GM08714 (cell line): ENCODE measurements around the gene SYNPO2.

Source experiments
- H3K4me3 ChIP-seq: fragments of 200-500 bp; sonication (Bioruptor generic); 2 replicates; pipeline ENCODE4 v1.5.1; 2014; ENCODE audit warnings: mild to moderate bottlenecking, low read length, inconsistent platforms
- ZNF274 ChIP-seq: IDR thresholded peaks from 2 replicates; pipeline ENCODE4 v1.6.1; 2012; ENCODE audit warnings: mild to moderate bottlenecking, low read depth, low read length

Gene SYNPO2

DNA sequence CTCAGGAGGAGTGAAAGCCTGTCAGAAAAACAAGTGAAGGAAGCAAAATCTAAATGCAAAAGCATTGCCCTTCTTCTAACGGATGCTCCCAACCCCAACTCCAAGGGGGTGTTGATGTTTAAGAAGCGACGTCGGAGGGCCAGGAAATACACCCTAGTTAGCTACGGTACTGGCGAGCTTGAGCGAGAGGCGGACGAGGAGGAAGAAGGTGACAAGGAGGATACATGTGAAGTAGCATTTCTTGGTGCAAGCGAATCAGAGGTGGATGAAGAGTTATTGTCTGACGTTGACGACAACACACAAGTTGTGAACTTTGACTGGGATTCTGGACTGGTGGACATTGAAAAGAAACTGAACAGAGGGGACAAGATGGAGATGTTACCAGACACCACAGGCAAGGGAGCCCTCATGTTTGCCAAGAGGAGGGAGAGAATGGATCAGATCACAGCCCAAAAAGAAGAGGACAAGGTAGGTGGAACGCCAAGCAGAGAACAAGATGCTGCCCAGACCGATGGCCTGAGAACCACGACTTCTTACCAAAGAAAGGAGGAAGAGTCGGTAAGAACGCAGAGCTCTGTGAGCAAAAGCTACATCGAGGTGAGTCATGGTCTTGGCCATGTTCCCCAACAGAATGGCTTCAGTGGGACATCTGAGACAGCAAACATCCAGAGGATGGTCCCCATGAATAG lies 141.3 kb downstream of the SYNPO2 start:
- H3K4me3 ChIP-seq: no peak overlapping the region
- no peak for TF ChIP-seq ZNF274

- TF ChIP-seq ZNF274: no peak
- no peak overlapping the region for H3K4me3 ChIP-seq
Observed at GRCh38 chr4:119030536-119030890, 141.9 kb downstream of the SYNPO2 start.

DNA sequence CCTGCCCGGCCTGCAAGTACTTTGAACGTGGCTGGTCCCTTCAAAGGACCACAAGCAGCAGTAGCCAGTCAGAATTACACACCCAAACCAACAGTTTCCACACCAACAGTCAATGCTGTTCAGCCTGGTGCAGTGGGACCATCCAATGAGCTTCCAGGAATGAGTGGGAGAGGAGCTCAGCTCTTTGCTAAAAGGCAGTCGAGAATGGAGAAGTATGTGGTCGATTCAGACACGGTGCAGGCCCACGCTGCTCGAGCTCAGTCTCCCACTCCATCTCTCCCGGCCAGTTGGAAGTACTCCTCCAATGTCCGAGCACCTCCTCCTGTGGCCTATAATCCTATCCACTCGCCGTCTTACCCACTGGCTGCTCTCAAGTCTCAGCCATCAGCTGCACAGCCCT lies 142.6 kb downstream of the SYNPO2 start:
- no peak for TF ChIP-seq ZNF274
- H3K4me3 ChIP-seq: no peak overlapping the region

DNA sequence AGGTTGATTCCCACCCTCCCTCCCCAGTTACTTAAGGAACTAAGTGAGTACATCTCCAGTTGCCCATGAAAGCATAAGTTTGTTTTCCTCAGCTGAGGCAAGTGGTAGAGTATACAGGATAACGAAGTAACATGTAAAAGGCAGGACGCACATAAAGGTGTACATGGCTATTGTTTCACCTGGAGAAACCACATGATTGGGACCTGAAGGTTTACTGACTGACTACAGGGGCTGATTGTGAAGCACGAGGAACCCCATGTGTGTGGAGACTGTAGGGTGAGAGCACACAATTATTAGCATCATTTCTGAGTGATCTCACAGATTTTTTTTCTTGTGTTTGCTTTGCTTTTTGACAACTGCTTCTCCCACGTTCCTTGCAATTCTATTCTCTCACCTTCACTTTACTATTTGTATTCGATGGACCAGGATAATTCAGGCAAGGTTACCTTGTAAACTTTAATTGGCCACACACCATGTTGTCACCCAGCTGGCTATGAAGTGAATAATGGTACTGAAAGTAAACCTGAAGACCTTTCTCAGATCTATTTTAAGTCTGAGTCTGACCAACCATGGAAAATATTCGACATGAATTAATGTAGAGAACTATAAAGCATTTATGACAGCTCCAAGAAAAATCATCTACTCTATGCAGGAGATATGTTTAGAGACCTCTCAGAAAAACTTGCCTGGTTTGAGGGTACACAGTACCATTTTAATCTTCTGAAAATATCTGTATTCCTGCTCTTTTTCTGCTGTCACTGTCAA lies 144.4 kb downstream of the SYNPO2 start:
- H3K4me3 ChIP-seq: no peak overlapping the region
- TF ChIP-seq ZNF274: no peak

DNA sequence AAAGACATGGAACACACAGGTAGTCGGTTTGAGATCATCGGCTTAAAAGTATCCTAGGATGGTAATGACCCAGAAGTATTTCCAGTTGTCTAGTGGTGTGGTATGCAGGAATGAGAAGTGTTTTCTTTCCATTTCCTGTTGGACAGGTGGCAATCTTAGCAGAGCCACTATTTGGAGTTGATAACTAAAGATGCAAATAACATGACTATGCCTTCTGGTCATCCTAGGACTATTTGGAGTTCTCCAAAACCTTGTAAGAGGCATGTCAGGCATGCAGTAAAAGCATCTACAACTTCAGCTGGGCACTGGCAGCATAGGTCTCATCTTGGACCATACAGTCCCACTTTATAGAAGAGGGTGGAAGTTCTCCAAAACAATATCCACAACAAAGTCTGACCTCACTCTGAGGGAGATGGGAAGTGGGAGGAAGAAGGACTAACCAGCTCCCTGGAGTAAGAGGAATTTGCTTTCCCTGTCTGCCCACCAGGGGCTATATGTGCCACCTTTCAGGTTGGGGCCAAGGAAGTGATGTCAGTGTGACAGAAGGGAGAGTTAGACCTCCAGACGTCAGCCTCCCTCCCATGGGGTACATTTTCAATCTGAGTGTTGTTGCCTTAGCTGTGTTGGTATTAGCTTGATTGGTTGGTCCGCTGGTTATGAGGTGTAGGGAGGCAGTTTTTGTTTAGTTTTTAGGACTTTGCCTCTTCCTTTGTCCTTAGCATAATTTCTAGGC lies 145.8 kb downstream of the SYNPO2 start:
- TF ChIP-seq ZNF274: no peak

GRCh38 chr4:119035951-119036737 lies 147.5 kb downstream of the SYNPO2 start:
- no peak for TF ChIP-seq ZNF274
- H3K4me3 ChIP-seq: no peak overlapping the region

More for the DNA sequence above, 145.8 kb downstream of the SYNPO2 start:
- no peak overlapping the region for H3K4me3 ChIP-seq

DNA sequence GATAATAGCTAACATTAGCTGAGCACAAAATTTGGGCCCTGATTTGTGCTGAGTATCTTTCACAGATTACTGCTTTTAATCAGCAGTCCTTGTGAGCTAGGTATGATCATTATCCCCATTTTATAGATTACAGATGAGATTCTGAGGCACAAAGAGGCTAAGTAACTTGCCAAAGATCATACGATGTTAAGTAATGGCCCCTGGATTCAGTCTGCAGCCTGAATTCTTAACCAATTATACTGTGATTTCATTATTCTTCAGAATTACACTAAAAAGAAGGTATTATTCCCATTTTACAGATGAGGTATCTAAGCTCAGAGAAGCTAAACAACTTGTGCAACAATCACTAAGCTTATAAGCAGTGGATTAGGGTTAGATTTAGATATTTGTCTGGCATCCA lies 149.1 kb downstream of the SYNPO2 start:
- H3K4me3 ChIP-seq: no peak overlapping the region
- no peak for TF ChIP-seq ZNF274

- no peak overlapping the region for H3K4me3 ChIP-seq
- TF ChIP-seq ZNF274: no peak
Observed at GRCh38 chr4:119038116-119038841, 149.6 kb downstream of the SYNPO2 start.

- no peak overlapping the region for H3K4me3 ChIP-seq
- no peak for TF ChIP-seq ZNF274
Observed at GRCh38 chr4:119039160-119039559, 150.5 kb downstream of the SYNPO2 start.

GRCh38 chr4:119039779-119040178 lies 151.1 kb downstream of the SYNPO2 start:
- H3K4me3 ChIP-seq: no peak overlapping the region
- TF ChIP-seq ZNF274: no peak

- TF ChIP-seq ZNF274: no peak
Observed at GRCh38 chr4:119040261-119040660, 151.6 kb downstream of the SYNPO2 start.

GRCh38 chr4:119040694-119041185 lies 152.1 kb downstream of the SYNPO2 start:
- no peak for TF ChIP-seq ZNF274
- no peak overlapping the region for H3K4me3 ChIP-seq

More at GRCh38 chr4:119040261-119040660, 151.6 kb downstream of the SYNPO2 start:
- H3K4me3 ChIP-seq: no peak overlapping the region

GRCh38 chr4:119041396-119041795 lies 152.7 kb downstream of the SYNPO2 start:
- TF ChIP-seq ZNF274: no peak
- no peak overlapping the region for H3K4me3 ChIP-seq
